Thoracic aorta (tissue), 2 donors: ENCODE data around the gene STXBP6. TPM values are rescaled to one million over a fixed set of nuclear protein-coding genes. Genes with fewer than 3 reads are reported as not detected.

Experiments used
- ATAC-seq: fragments of 150-250 bp; one replicate; pipeline ENCODE4 v1.8.0; 2017; ENCODE audit warnings: low read depth; ENCODE audit not compliant: insufficient number of reproducible peaks, low FRiP score
- DNase-seq: peaks from one replicate; pipeline ENCODE4 v3.0.0-alpha.2; 2020; ENCODE audit warnings: low spot score
- H3K27ac ChIP-seq, 2 donors: fragments of 200-600 bp; sonication (generic); 1 replicate in 1 of 2; 2 replicates in 1 of 2; pipeline ENCODE4 v1.5.1; 2016; ENCODE audit warnings: mild to moderate bottlenecking in 2 of 2, moderate library complexity in 2 of 2
- H3K27me3 ChIP-seq: fragments of 200-600 bp; sonication (generic); replicated peaks from 2 replicates; pipeline ENCODE4 v1.6.0; 2016; ENCODE audit warnings: mild to moderate bottlenecking; ENCODE audit not compliant: insufficient read depth
- H3K36me3 ChIP-seq: fragments of 200-600 bp; sonication (generic); one replicate; pipeline ENCODE4 v1.5.1; 2016
- H3K4me1 ChIP-seq, 2 donors: fragments of 200-600 bp; sonication (generic); 1 replicate in 1 of 2; 2 replicates in 1 of 2; pipeline versions ENCODE4 v1.5.1 to v1.6.0; 2016; ENCODE audit warnings: low read depth in 2 of 2, mild to moderate bottlenecking in 1 of 2; ENCODE audit not compliant: control insufficient read depth in 1 of 2
- H3K4me3 ChIP-seq: fragments of 200-600 bp; sonication (generic); 2 replicates; pipeline ENCODE4 v1.5.1; 2016; ENCODE audit warnings: mild to moderate bottlenecking
- H3K9me3 ChIP-seq: fragments of 200-600 bp; sonication (generic); 2 replicates; pipeline ENCODE4 v1.5.1; 2016
- CTCF ChIP-seq: fragments of 200-600 bp; sonication (generic); IDR thresholded peaks from one replicate; pipeline ENCODE4 v1.5.1; 2019; ENCODE audit warnings: antibody characterized with exemption
- total RNA-seq, 2 donors: library from RNA; depleted of rRNA; stranded (reverse); fragments of >200 nt; gene quantifications; one replicate each; pipeline versions ENCODE4 v1.1.0 to v1.2.3, GENCODE V29; 2016

The STXBP6 gene
- total RNA-seq, 2 donors from 2014 or later: 3.1 to 4.4 TPM

- TF ChIP-seq CTCF: no peak
- ATAC-seq (no peak), DNase-seq (no peak)
- no peaks in the 10 kb centered on the region for H3K4me1 ChIP-seq
- no peak overlapping the region for H3K4me3 ChIP-seq
- H3K9me3 ChIP-seq: no peaks in the 10 kb centered on the region
- no peaks in the 10 kb centered on the region for H3K27me3 ChIP-seq
- no peaks in the 10 kb centered on the region for H3K36me3 ChIP-seq
- H3K27ac ChIP-seq: no peak overlapping the region
These were observed 59.9 kb downstream of the STXBP6 start for GRCh38 chr14:24990050-24990449.

- Histone ChIP-seq H3K4me3 (no peak overlapping the region), H3K9me3 (no peaks in the 10 kb centered on the region), H3K27ac (no peak overlapping the region), H3K27me3 (no peaks in the 10 kb centered on the region), H3K36me3 (no peaks in the 10 kb centered on the region), H3K4me1 (no peaks in the 10 kb centered on the region)
- no peak for TF ChIP-seq CTCF
- no peak for DNase-seq
- ATAC-seq: no peak
These were observed 61.2 kb downstream of the STXBP6 start for GRCh38 chr14:24988760-24989159.

- no peaks in the 10 kb centered on the region for H3K27me3 ChIP-seq
- H3K36me3 ChIP-seq: no peaks in the 10 kb centered on the region
- no peaks in the 10 kb centered on the region for H3K9me3 ChIP-seq
- H3K27ac ChIP-seq: no peak overlapping the region
- no peak overlapping the region for H3K4me3 ChIP-seq
- H3K4me1 ChIP-seq: no peaks in the 10 kb centered on the region
- ATAC-seq (no peak), DNase-seq (no peak)
- TF ChIP-seq CTCF: no peak
These were observed 63.6 kb downstream of the STXBP6 start for GRCh38 chr14:24986206-24986893.

GRCh38 chr14:24984846-24985589 is 64.9 kb downstream of the STXBP6 start:
- H3K27me3 ChIP-seq: no peaks in the 10 kb centered on the region
- no peak overlapping the region for H3K4me3 ChIP-seq
- no peak overlapping the region for H3K27ac ChIP-seq
- DNase-seq (no peak), ATAC-seq (no peak)
- no peak for TF ChIP-seq CTCF
- H3K9me3 ChIP-seq: no peaks in the 10 kb centered on the region
- no peaks in the 10 kb centered on the region for H3K4me1 ChIP-seq
- no peaks in the 10 kb centered on the region for H3K36me3 ChIP-seq

- Histone ChIP-seq H3K27ac (no peak overlapping the region), H3K9me3 (no peaks in the 10 kb centered on the region), H3K27me3 (no peaks in the 10 kb centered on the region), H3K36me3 (no peaks in the 10 kb centered on the region), H3K4me1 (no peaks in the 10 kb centered on the region), H3K4me3 (no peak overlapping the region)
- no peak for TF ChIP-seq CTCF
- DNase-seq (no peak), ATAC-seq (no peak)
These were observed 67.3 kb downstream of the STXBP6 start for GRCh38 chr14:24982472-24983155.
